ENCODE measurements around the gene SCN4A.
A peak's percentile ranks its signal among the peaks of the same experiment; 100 is the strongest.

SCN4A gene

DNA sequence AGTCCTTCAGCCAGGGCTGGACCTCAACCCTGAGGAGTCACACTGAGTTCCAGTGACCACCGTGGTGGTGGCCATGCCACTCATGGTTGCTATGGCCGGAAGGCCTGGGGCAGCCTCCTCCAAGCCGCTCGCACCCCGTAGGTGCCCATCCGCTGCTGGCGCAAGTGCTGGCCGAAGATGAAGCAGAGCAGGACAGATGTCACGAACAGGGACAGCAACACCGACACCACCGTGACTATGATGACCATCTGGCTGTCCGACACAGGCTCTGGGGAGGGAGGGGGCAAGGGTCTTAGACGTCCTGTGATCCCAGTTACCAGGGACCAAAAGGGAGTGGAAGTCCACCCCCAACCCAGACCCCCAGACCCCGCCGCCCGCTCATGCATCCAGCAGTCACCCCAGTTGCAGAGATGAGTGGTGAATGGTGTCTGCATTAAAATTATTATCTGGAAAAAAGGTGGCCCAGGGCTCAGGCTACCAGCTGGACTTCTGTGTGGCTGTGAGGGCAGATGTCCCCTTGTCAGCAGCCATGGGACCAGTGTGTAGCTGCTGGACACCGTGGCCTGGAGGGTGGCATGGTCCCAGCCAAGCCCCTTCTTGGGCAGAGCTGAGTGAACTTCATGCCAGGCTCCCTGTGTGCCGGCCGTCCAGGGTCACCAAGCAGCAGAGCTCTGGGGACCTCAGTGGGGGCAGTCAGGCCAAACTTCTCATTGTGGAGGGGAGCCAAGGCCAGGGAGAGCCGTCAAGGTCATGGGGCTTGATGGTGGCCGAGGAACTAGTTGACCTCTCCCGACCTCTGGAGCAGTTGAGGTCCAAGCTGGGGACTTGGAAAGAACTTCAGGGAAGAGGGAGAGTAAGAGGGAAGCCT, 30.2 kb upstream of the SCN4A start:
- DNase-seq (ENCODE audit: low spot score): no peak

- DNase-seq (ENCODE audit: low spot score): no peak
Measured at GRCh38 chr17:64001763-64002529, 29.2 kb upstream of the SCN4A start.

DNA sequence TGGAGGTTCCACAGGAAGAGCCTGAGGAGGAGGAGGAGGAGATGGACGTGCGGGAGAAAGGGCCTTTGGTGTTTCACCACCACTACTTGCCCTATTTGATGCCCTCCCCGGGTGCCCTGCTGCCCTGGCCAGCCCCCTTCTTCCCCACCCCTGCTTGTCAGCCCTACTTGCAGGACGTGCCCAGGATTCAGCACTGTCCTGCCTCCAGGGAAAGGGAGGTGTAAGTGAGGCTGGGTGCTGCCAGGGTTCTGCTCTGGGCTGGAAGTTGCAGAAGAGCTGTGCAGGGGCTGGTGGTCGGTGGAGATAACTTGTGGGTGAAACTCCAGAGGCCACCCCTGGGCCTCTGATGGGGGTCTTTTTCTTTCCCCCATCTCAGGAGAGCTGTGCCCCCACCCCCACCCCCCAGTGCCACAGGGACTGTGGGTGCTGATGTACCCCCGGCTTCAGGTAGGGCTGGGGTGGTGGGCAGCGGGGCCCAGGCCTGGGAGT, 28.4 kb upstream of the SCN4A start:
- DNase-seq (ENCODE audit: low spot score): no peak

GRCh38 chr17:63999680-64000531, 27.2 kb upstream of the SCN4A start:
- no peak for DNase-seq (ENCODE audit: low spot score)

GRCh38 chr17:63998721-63999679, 26.3 kb upstream of the SCN4A start:
- no peak for DNase-seq (ENCODE audit: low spot score)

GRCh38 chr17:63998050-63998720, 25.5 kb upstream of the SCN4A start, which contains the start of gene PRR29:
TSS of gene PRR29 (plus strand) at chr17:63998351. CDS start at chr17:63998365, 14 bp downstream.
- peak; percentile 70 for DNase-seq (ENCODE audit: low spot score)

GRCh38 chr17:63997341-63998048, 24.8 kb upstream of the SCN4A start:
- DNase-seq (ENCODE audit: low spot score): no peak

DNA sequence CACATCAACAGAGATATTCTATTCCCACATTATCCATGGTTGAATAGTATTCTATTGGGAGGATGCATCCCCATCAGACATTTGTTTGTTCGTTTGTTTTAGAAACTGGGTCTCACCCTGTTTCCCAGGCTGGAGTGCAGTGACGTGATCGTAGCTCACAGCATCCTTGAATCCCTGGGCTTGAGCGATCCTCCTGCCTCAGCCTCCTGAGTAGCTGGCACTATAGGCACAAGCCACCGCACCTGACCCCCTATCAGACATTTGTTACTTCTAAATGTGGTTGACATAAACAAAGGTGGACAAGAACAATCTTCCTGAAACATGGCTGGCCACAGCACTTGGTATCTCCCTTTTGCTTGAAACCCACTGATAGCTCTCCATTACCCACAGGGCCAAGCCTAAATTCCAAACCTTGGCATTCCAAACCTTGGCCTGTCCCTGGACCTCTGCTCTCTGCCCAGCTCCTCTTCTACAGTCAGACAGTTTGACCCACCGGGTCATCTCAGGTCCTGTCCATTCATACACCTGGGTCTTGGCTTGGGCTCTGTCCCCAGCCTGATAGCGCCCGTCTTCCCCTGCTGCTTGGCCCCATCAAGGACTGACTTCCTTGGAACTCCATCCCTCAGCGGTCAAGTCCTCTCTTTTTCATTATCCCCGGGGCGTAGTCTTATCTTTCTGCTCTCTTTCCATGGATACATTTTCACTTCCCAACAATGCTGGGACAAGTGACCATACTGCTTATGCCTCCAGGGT, 23.9 kb upstream of the SCN4A start:
- DNase-seq (ENCODE audit: low spot score): no peak

GRCh38 chr17:63995626-63996025, 22.9 kb upstream of the SCN4A start:
- no peak for DNase-seq (ENCODE audit: low spot score)

- no peak for DNase-seq (ENCODE audit: low spot score)
Measured at GRCh38 chr17:63993368-63993985, 20.8 kb upstream of the SCN4A start.

- no peak for DNase-seq (ENCODE audit: low spot score)
Measured at GRCh38 chr17:63991611-63992010, 18.9 kb upstream of the SCN4A start.

- no peak for DNase-seq (ENCODE audit: low spot score)
Measured at GRCh38 chr17:63989622-63990345, 17.1 kb upstream of the SCN4A start.

DNA sequence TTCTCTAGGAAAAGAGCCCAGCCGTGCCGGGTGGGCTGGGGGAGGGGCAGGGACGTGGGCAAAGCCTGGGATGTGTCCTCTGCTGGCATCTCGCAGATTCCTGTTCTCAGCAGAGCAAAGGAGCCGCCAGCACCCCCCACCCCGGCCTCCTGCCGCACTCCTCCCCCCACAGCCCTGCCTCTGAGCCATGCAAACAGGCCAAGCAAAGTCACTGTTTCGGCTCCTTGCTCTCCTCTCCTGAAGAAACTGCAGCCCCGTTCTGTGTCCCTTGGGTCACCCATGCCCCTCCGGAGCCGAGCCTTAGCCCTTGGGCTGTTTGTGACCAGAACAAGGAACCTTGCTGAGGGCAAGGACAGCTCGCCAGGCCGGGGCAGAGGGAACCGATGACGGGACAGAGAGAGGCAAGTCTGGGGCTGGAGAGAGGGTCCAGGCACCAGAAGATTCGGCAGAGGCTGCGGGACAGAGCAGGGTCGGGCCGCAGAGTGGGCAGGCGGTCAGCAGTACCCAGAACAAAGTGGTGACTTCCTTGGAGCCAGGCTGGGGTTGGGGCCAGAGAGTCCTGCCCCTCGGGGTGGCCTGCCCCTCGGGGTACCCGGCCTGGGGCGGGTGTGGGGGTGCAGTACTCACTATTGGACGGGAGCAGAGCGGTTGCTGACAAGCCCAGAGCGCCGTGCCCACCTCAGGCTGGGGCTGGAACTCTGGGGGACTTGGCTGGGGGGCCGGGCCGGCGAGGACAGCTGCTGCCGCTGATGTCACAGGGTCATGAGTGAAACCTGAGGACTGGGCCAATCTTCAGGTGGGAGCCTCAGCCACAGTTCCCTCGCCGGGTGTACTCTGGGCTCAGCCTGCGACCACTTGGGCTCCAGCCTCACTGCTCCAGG, 16.3 kb upstream of the SCN4A start:
- no peak for DNase-seq (ENCODE audit: low spot score)

GRCh38 chr17:63988127-63988478, 15.4 kb upstream of the SCN4A start:
- no peak for DNase-seq (ENCODE audit: low spot score)

DNA sequence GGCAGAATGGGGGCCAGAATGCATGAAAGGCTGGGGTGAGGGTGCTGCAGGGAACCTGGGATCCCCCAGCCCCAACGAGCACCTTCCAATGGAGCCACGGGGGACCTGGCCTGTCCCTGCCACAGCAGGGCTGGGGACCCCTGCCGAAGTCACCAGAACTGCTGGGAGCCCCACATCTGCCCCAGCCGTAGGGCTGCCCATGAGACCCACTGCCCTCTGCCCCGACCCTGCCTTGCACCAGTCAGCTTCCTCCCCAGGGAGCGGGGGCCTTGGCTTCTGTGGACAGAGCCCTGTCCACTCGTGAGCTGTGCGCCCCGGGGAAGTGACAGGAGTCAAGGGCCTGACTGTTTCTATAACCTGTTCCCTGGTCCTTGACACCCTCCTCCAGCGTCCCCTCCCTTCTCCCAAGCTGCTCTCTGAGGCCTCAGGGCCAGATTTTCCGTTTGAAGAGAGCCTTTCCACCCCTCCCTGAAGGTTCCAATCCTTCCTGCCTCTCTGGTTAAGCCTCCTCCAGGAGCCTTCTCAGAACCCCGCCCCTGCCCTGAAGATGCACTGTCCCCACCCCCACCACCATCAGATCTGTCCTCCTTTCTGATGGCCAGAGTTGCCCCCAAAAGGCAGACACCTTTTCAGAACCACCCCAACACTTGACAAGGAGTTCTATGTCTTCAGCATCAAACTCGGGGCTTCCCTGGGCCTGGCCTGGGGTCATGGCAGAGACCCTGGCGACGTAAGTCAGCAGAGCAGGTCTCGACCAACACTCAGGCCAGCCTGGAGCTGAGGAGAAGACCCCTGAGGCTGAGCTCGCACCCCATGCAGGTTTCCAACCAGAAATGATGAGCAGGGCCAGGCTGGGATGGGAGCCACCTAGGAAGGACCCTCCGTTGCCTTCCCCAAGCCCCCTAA, 14.8 kb upstream of the SCN4A start:
- no peak for DNase-seq (ENCODE audit: low spot score)

All from SK-N-DZ (cell line).